BLaER1 (cell line): ENCODE measurements around the gene SRSF3.

ENCODE experiments used
- H3K27ac ChIP-seq: shearing (Covaris generic); formaldehyde crosslinking; 2 replicates; pipeline ENCODE4 v1.8.1; 2022
- H3K27me3 ChIP-seq: shearing (Covaris generic); formaldehyde crosslinking; 2 replicates; pipeline ENCODE4 v1.8.1; 2022
- H3K36me3 ChIP-seq: shearing (Covaris generic); formaldehyde crosslinking; 2 replicates; pipeline ENCODE4 v1.8.1; 2022
- H3K4me1 ChIP-seq: shearing (Covaris generic); formaldehyde crosslinking; 2 replicates; pipeline ENCODE4 v1.8.1; 2022
- H3K4me2 ChIP-seq: shearing (Covaris generic); formaldehyde crosslinking; 2 replicates; pipeline ENCODE4 v1.8.1; 2022
- H3K4me3 ChIP-seq: shearing (Covaris generic); formaldehyde crosslinking; 2 replicates; pipeline ENCODE4 v1.8.1; 2022
- H3K9ac ChIP-seq: shearing (Covaris generic); formaldehyde crosslinking; 2 replicates; pipeline ENCODE4 v1.8.1; 2022
- H3K9me3 ChIP-seq: shearing (Covaris generic); formaldehyde crosslinking; 2 replicates; pipeline ENCODE4 v1.8.1; 2022
- H4K20me1 ChIP-seq: shearing (Covaris generic); formaldehyde crosslinking; 2 replicates; pipeline ENCODE4 v1.8.1; 2022
- Cebpa-rat ChIP-seq: shearing (Covaris generic); IDR thresholded peaks from 2 replicates; pipeline ENCODE4 v1.8.1; 2022

Gene SRSF3

GRCh38 chr6:36629784-36630183 is 35.6 kb downstream of the SRSF3 start:
- Histone ChIP-seq H3K9me3 (no peaks in the 10 kb centered on the region), H3K4me2 (0 out of 2 replicates have a peak overlapping the region, but pooled peaks have one; percentile 56), H4K20me1 (no peaks in the 10 kb centered on the region), H3K36me3 (no peaks in the 10 kb centered on the region), H3K27me3 (no peaks in the 10 kb centered on the region), H3K4me3 (no peak overlapping the region), H3K27ac (peak overlapping the region; percentile 62; the same call in 1 of the 2 replicates), H3K4me1 (peaks cover 98% of the 10 kb centered on the region), H3K9ac (no peak overlapping the region)
- TF ChIP-seq Cebpa-rat = no peak

DNA sequence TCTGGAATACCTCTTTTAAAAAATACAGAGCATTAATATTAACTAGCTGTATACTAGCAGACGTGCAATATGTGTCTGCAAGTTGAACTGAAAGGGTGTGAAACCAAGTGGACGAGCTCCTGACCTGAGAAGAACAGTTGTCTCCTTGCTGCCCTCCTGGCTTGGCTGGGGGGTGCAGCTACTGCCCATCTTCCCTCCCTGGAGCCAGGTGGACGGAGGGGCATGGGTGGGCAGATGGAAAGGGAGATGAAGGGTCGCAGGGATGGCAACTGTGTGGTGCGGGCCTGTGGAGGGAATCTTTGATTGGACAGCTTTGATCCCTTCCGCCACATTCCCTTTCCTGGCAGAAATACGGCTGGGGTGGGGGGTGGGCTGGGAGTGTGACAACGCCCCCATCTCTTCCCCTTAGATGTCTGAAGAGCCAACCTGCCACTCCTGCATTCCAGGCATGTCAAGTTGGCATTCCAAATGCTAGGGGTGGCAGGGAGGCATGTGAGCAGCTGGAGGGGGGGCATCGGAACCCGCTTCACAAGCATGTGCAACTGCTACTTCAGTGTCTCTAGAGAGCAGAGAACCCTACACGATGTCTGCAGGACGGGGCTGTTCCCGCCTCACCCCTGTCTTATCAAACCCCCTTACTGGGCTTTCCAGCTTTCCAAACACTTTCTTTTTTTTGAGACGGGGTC is 37.3 kb downstream of the SRSF3 start:
- Histone ChIP-seq H3K27me3 (no peaks in the 10 kb centered on the region), H3K36me3 (no peaks in the 10 kb centered on the region), H4K20me1 (no peaks in the 10 kb centered on the region), H3K9me3 (no peaks in the 10 kb centered on the region), H3K4me2 (peak overlapping the region; percentile 67), H3K9ac (no peak overlapping the region), H3K4me3 (no peak overlapping the region), H3K27ac (peak overlapping the region; percentile 21; the same call in 1 of the 2 replicates), H3K4me1 (peaks cover 98% of the 10 kb centered on the region)
- TF ChIP-seq Cebpa-rat = no peak

GRCh38 chr6:36633370-36633769 is 39.2 kb downstream of the SRSF3 start:
- Histone ChIP-seq H3K4me3 (no peak overlapping the region), H3K4me2 (peak overlapping the region; percentile 55), H3K27me3 (no peaks in the 10 kb centered on the region), H3K9ac (peak overlapping the region; percentile 60; the same call in 1 of the 2 replicates), H3K9me3 (no peaks in the 10 kb centered on the region), H3K36me3 (no peaks in the 10 kb centered on the region), H4K20me1 (no peaks in the 10 kb centered on the region), H3K27ac (peak overlapping the region; percentile 83), H3K4me1 (peaks cover 93% of the 10 kb centered on the region)
- no peak for TF ChIP-seq Cebpa-rat

GRCh38 chr6:36633915-36634314 is 39.8 kb downstream of the SRSF3 start:
- no peak overlapping the region for H3K4me3 ChIP-seq
- no peaks in the 10 kb centered on the region for H4K20me1 ChIP-seq
- peak overlapping the region; percentile 83 for H3K27ac ChIP-seq
- peak overlapping the region; percentile 55 for H3K4me2 ChIP-seq
- H3K4me1 ChIP-seq = peaks cover 88% of the 10 kb centered on the region
- no peaks in the 10 kb centered on the region for H3K9me3 ChIP-seq
- no peaks in the 10 kb centered on the region for H3K36me3 ChIP-seq
- H3K9ac ChIP-seq = peak overlapping the region; percentile 60
- no peak for TF ChIP-seq Cebpa-rat
- no peaks in the 10 kb centered on the region for H3K27me3 ChIP-seq

- no peak overlapping the region for H3K4me3 ChIP-seq
- peak overlapping the region; percentile 83 for H3K27ac ChIP-seq
- H3K36me3 ChIP-seq = no peaks in the 10 kb centered on the region
- peaks cover 88% of the 10 kb centered on the region for H3K4me1 ChIP-seq
- no peak for TF ChIP-seq Cebpa-rat
- peak overlapping the region; percentile 60 for H3K9ac ChIP-seq
- H3K4me2 ChIP-seq = peak overlapping the region; percentile 55
- H3K9me3 ChIP-seq = no peaks in the 10 kb centered on the region
- H4K20me1 ChIP-seq = no peaks in the 10 kb centered on the region
- H3K27me3 ChIP-seq = no peaks in the 10 kb centered on the region
These were observed 40.4 kb downstream of the SRSF3 start for GRCh38 chr6:36634317-36635108.

DNA sequence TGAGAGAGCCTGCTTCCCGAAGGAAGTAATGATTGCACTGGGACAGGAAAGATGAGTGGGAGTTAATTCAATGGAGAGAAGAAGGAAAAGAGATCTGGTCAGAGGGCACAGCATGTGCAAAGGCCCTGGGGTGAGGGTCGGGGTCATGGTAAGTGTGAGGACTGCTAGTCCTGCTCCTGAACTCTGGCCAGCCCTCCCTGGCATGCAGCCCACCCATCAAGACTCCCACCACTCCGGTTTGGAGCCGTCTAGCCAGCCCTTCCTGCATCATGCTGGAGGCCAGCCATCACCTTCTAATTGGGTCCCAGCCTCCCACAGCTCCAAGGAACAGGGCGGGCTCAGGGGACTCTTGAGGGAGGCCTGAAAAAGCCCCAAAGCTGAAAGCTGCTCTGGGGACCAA is 42.1 kb downstream of the SRSF3 start:
- H3K4me2 ChIP-seq = peak overlapping the region; percentile 51
- no peak for TF ChIP-seq Cebpa-rat
- H3K36me3 ChIP-seq = no peaks in the 10 kb centered on the region
- no peaks in the 10 kb centered on the region for H3K9me3 ChIP-seq
- H3K4me1 ChIP-seq = peaks cover 83% of the 10 kb centered on the region
- H3K27me3 ChIP-seq = no peaks in the 10 kb centered on the region
- no peaks in the 10 kb centered on the region for H4K20me1 ChIP-seq
- H3K4me3 ChIP-seq = no peak overlapping the region
- H3K9ac ChIP-seq = peak overlapping the region; percentile 6; the same call in 1 of the 2 replicates
- peak overlapping the region; percentile 52; the same call in 1 of the 2 replicates for H3K27ac ChIP-seq

GRCh38 chr6:36636687-36637418 is 42.7 kb downstream of the SRSF3 start:
- Histone ChIP-seq H3K27ac (peak overlapping the region; percentile 52; the same call in 1 of the 2 replicates), H3K4me3 (no peak overlapping the region), H3K4me1 (peaks cover 83% of the 10 kb centered on the region), H3K27me3 (no peaks in the 10 kb centered on the region), H3K36me3 (no peaks in the 10 kb centered on the region), H3K4me2 (peak overlapping the region; percentile 51), H3K9ac (peak overlapping the region; percentile 6; the same call in 1 of the 2 replicates), H3K9me3 (no peaks in the 10 kb centered on the region), H4K20me1 (no peaks in the 10 kb centered on the region)
- TF ChIP-seq Cebpa-rat = no peak

- Histone ChIP-seq H3K27me3 (no peaks in the 10 kb centered on the region), H3K9ac (no peak overlapping the region), H3K4me3 (no peak overlapping the region), H3K27ac (no peak overlapping the region), H4K20me1 (no peaks in the 10 kb centered on the region), H3K4me2 (no peak overlapping the region), H3K4me1 (peaks cover 83% of the 10 kb centered on the region), H3K9me3 (no peaks in the 10 kb centered on the region), H3K36me3 (no peaks in the 10 kb centered on the region)
- TF ChIP-seq Cebpa-rat = no peak
These were observed 44.4 kb downstream of the SRSF3 start for GRCh38 chr6:36638579-36638978.

DNA sequence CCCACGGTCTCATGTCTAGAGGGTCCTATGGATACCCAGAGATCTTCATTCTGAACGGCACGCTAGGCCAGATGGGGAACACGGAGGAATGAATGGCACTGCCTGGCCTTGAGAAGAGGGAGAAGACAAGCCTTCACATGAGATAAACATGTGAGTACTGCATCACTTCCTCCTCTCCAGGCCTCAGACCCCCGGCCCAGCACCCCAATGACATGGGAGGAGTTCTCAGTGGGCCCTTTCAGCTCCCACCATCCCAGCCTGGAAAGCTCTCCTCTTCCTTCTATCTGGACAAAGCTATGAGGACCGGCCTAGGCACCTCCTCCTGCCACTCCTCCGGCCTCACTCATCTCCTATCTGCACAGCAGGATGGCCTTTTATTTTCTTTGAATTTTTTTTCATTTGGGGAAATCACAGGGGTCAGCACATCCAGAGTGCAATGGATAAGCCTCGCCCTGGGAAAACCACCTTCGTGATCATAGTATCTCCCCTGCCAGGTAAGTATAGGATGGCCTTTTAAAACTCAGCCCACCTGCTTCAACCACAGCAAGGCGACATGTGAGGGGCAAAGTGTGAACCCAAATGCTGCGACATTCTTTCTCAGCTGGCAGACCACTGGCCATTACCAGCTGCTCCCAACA is 45.1 kb downstream of the SRSF3 start:
- Histone ChIP-seq H3K27ac (no peak overlapping the region), H3K36me3 (no peaks in the 10 kb centered on the region), H3K9ac (no peak overlapping the region), H3K27me3 (no peaks in the 10 kb centered on the region), H3K4me1 (peaks cover 83% of the 10 kb centered on the region), H3K9me3 (no peaks in the 10 kb centered on the region), H3K4me2 (peak overlapping the region; percentile 5; the same call in 1 of the 2 replicates), H4K20me1 (no peaks in the 10 kb centered on the region), H3K4me3 (no peak overlapping the region)
- TF ChIP-seq Cebpa-rat = no peak
